ENCODE data around the gene DCAKD. TPM values are rescaled to one million over a fixed set of nuclear protein-coding genes. Genes with fewer than 3 reads are reported as not detected.

The DCAKD gene
- total and polyA plus RNA-seq, 10 of the 15 experiments (the other 5 are each of a cell fraction or from before 2014, with no cell fraction given), result 11.6 to 62.7 (median 38.3) TPM

GRCh38 chr17:45050481-45051059 lies 862 bp downstream of the DCAKD start (continued):
- no peak for TF ChIP-seq E2F8 (IDR thresholded peaks at IDR 0.05; ENCODE audit: low read depth, partially characterized antibody)
- no peak for TF ChIP-seq DPF2 (IDR thresholded peaks at IDR 0.05)
- TF ChIP-seq SMARCA5 (IDR thresholded peaks at IDR 0.05), result no peak
- TF ChIP-seq ZNF274 (IDR thresholded peaks at IDR 0.05; ENCODE audit: insufficient read depth, insufficient read length), result no peak
- TF ChIP-seq TCF3 (IDR thresholded peaks at IDR 0.05; ENCODE audit: borderline replicate concordance, insufficient read depth, low read depth, low read length), result no peak
- TF ChIP-seq KDM1A (IDR thresholded peaks at IDR 0.05; ENCODE audit: borderline replicate concordance), result no peak
- no peak for TF ChIP-seq IRF5 (IDR thresholded peaks at IDR 0.05; ENCODE audit: borderline replicate concordance)
- TF ChIP-seq EZH2 (IDR thresholded peaks at IDR 0.05; ENCODE audit: borderline replicate concordance, control insufficient read depth, low read depth, low read length), result no peak
- TF ChIP-seq NR2C2 (IDR thresholded peaks at IDR 0.05; ENCODE audit: borderline replicate concordance, control insufficient read depth, insufficient read length, low read depth), result no peak
- TF ChIP-seq MLLT1 (IDR thresholded peaks at IDR 0.05), result no peak
- no peak for TF ChIP-seq SMC3 (IDR thresholded peaks at IDR 0.05; ENCODE audit: borderline replicate concordance, low read length)
- no peak for TF ChIP-seq POU2F2 (IDR thresholded peaks at IDR 0.05; ENCODE audit: borderline replicate concordance, low read depth, low read length)
- TF ChIP-seq ZNF207 (IDR thresholded peaks at IDR 0.05; ENCODE audit: borderline replicate concordance), result no peak
- no peak for TF ChIP-seq ELK1 (IDR thresholded peaks at IDR 0.05; ENCODE audit: low read depth, low read length)
- no peak for TF ChIP-seq IRF3 (IDR thresholded peaks at IDR 0.05)
- TF ChIP-seq CREB1 (IDR thresholded peaks at IDR 0.05; ENCODE audit: low read depth), result no peak
- no peak for TF ChIP-seq PKNOX1 (IDR thresholded peaks at IDR 0.05)
- 0 out of 2 replicates have a peak, but pooled peaks have one; percentile 22 for TF ChIP-seq ATF2 (IDR thresholded peaks at IDR 0.05; ENCODE audit: low read length)
- no peak for TF ChIP-seq ASH2L (IDR thresholded peaks at IDR 0.05; ENCODE audit: borderline replicate concordance, low read depth)
